ENCODE measurements around the gene AP1G1. TPM values are rescaled to one million over a fixed set of nuclear protein-coding genes. Genes with fewer than 3 reads are reported as not detected.

The AP1G1 gene
- total and polyA plus RNA-seq, 2 of the 4 experiments (the other 2 are of a cell fraction), result 48.3 to 86.7 TPM

DNA sequence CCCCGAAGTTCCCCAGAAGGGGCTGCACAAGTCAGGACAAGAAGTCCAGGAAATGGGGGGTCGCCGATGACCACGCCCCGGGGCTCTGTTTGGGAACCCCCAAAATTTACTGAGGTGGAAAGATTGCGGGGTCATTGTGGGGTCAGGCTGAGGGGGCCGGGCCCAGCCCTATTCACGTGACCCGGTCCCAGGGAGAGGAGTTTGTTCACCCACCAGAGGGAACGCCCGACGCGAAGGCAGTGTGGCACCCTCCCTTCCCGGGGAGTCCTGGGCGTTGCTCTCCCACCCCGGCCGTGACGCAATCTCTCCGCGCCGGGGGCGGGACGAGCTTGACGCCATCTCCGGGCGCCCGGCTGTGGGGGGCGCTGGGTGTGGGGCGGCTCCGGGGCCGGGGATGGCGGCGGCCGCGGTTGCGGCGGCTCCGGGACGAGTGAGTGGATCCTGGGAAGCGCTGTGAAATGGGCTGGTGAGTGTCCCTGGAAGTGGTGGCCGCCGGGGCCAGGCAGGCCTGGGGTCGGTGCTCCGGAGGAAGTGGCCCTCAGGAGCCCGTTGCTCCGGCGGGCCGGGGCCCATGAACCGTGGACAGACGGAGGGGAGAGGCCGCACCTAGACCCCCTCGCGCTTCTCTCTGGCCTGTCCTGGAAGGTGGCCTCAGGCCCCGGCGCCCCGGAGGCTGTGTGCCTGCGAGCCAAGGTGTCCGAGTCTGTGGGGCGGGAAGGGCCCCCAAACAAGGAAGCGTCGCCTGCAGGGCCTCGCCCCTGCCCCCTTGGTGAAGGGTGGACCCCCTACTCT lies 37.2 kb upstream of the AP1G1 start, which contains the start of gene ATXN1L:
Gene ATXN1L, plus strand, starts transcription at position 338 of the 792 bp plus-strand sequence. CDS start 3,765 bp downstream, outside the sequence.
- Histone ChIP-seq H4K91ac (ENCODE audit: insufficient read depth, low read depth, low read length) (peak within 1 kb of the TSS; percentile 90), H2BK5ac (ENCODE audit: low read depth, low read length, poor library complexity, severe bottlenecking) (peak within 1 kb of the TSS; percentile 72), H3K56ac (ENCODE audit: extremely low read depth, insufficient read depth, low read length) (peak within 1 kb of the TSS; percentile 46; the same call in 1 of the 2 replicates), H3K18ac (ENCODE audit: low read depth, low read length) (peak within 1 kb of the TSS; percentile 40), H4K8ac (ENCODE audit: low read depth in 2 of 2, low read length in 2 of 2) (peak within 1 kb of the TSS; percentile 93 to 95), H3K36me3 (ENCODE audit: control insufficient read depth, insufficient read depth, low read length) (peaks cover 20% of the 10 kb centered on the region), H3K4me3 (ENCODE audit: insufficient read depth, low read depth, low read length) (peak within 1 kb of the TSS; percentile 97), H4K5ac (ENCODE audit: low read depth, low read length) (peak within 1 kb of the TSS; percentile 96), H3K9me1 (ENCODE audit: insufficient read depth, low read length) (no peaks in the 10 kb centered on the region; the same call in 1 of the 2 replicates), H2AK5ac (ENCODE audit: low read depth, low read length) (peak within 1 kb of the TSS; percentile 90), H3K14ac (replicated peaks; ENCODE audit: low read depth, low read length) (peak within 1 kb of the TSS; percentile 84), H3K9ac (ENCODE audit: low read depth, low read length) (peak within 1 kb of the TSS; percentile 97), H3K27me3 (ENCODE audit: control insufficient read depth, insufficient read depth, low read length) (no peaks in the 10 kb centered on the region), H3K27ac (ENCODE audit: insufficient read depth, low read length) (peak within 1 kb of the TSS; percentile 81), H3K4me2 (ENCODE audit: low read depth, low read length) (peak within 1 kb of the TSS; percentile 99), H2AK9ac (replicated peaks; ENCODE audit: low read depth, low read length, poor library complexity) (peak within 1 kb of the TSS; percentile 98), H4K20me1 (ENCODE audit: insufficient read depth, low read length) (peaks cover 11% of the 10 kb centered on the region; the same call in 1 of the 2 replicates), H2BK120ac (ENCODE audit: low read depth, low read length) (peak within 1 kb of the TSS; percentile 44; the same call in 1 of the 2 replicates), H2BK15ac (ENCODE audit: low read depth, low read length) (no peak within 1 kb of the TSS; the same call in 2 of the 3 replicates), H3K9me3 (ENCODE audit: control insufficient read depth, insufficient read depth, low read length) (no peaks in the 10 kb centered on the region), H2AFZ (replicated peaks; ENCODE audit: low read length, poor library complexity) (peak within 1 kb of the TSS; percentile 95), H3K4ac (ENCODE audit: low read depth, low read length) (peak within 1 kb of the TSS; percentile 91), H3K4me1 (ENCODE audit: control insufficient read depth, insufficient read depth, low read length) (peaks cover 3% of the 10 kb centered on the region; the same call in 1 of the 2 replicates), H3K79me1 (ENCODE audit: low read depth in 1 of 2, low read length in 2 of 2) (peaks cover 16 to 36% of the 10 kb centered on the region in 2 experiments; a peak in 3 of 4 replicates), H3K23ac (ENCODE audit: low read depth, low read length) (peak within 1 kb of the TSS; percentile 60), H2BK20ac (ENCODE audit: low read depth, low read length) (no peak within 1 kb of the TSS)
- ATAC-seq (ENCODE audit: low read depth), result peak; percentile 98
- ChIA-PET POLR2A (ENCODE audit: unreplicated experiment) (no interaction called here), CTCF (interaction anchor here (0.6 to 1.1 kb wide), 2 partner anchors 11 to 139 kb away, joined by 3 to 4 read pairs; no protein-coding TSS in a partner anchor)
- in situ Hi-C loops (cut with MboI; ENCODE audit: low sequenced_read_pairs) (no loop called here), dilution Hi-C loops (cut with HindIII; ENCODE audit: low sequenced_read_pairs, unreplicated experiment) (no loop called here), intact Hi-C loops (cut with micrococcal nuclease) (loop anchor here (2.0 kb wide), 1 partner anchor 37 kb away; the partner anchor contains the start of gene AP1G1)
- WGBS, 2 experiments (ENCODE audit: extremely low coverage in 2 of 2, insufficient read length in 1 of 2), result 0% methylated on average over 11 of the region's 62 CpGs; no CpG with 5 or more reads in 1 of the 2 experiments
- DNase-seq, result peak; percentile 88
- BruUV-seq (replicated peaks), result TSS peak; percentile 18
- TF ChIP-seq BHLHE40 (IDR thresholded peaks at IDR 0.05; ENCODE audit: low read depth, low read length) (peak; percentile 80), RAD21 (IDR thresholded peaks at IDR 0.05; ENCODE audit: low read length) (no peak), RFX5 (IDR thresholded peaks at IDR 0.05; ENCODE audit: low read depth, low read length) (no peak), CHD1 (IDR thresholded peaks at IDR 0.05; ENCODE audit: low read depth, low read length) (no peak), FOS (IDR thresholded peaks at IDR 0.05; ENCODE audit: low read depth, low read length) (peak; percentile 51; the same call in 1 of the 2 replicates), CEBPB (IDR thresholded peaks at IDR 0.05; ENCODE audit: low read depth, low read length) (peak; percentile 96), SMC3 (IDR thresholded peaks at IDR 0.05; ENCODE audit: low read depth, low read length) (no peak), MAZ (IDR thresholded peaks at IDR 0.05; ENCODE audit: borderline replicate concordance, low read depth, low read length) (peak; percentile 99), POLR2A (IDR thresholded peaks at IDR 0.05; ENCODE audit: low read depth, low read length) (peak; percentile 90), RCOR1 (IDR thresholded peaks at IDR 0.05; ENCODE audit: insufficient replicate concordance, low read length) (no peak), MXI1 (IDR thresholded peaks at IDR 0.05; ENCODE audit: borderline replicate concordance, low read depth, low read length) (0 out of 2 replicates have a peak, but pooled peaks have one; percentile 48)
- TF ChIP-seq, protein P1, sequence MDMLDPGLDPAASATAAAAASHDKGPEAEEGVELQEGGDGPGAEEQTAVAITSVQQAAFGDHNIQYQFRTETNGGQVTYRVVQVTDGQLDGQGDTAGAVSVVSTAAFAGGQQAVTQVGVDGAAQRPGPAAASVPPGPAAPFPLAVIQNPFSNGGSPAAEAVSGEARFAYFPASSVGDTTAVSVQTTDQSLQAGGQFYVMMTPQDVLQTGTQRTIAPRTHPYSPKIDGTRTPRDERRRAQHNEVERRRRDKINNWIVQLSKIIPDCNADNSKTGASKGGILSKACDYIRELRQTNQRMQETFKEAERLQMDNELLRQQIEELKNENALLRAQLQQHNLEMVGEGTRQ (IDR thresholded peaks at IDR 0.05; ENCODE audit: low read depth, low read length), result peak; percentile 68
- TF ChIP-seq, protein P2, sequence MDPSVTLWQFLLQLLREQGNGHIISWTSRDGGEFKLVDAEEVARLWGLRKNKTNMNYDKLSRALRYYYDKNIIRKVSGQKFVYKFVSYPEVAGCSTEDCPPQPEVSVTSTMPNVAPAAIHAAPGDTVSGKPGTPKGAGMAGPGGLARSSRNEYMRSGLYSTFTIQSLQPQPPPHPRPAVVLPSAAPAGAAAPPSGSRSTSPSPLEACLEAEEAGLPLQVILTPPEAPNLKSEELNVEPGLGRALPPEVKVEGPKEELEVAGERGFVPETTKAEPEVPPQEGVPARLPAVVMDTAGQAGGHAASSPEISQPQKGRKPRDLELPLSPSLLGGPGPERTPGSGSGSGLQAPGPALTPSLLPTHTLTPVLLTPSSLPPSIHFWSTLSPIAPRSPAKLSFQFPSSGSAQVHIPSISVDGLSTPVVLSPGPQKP (IDR thresholded peaks at IDR 0.05; ENCODE audit: borderline replicate concordance, low read depth, low read length), result no peak

Measured in IMR-90 (cell line).